HepG2 (cell line): ENCODE measurements around the gene FEM1B. TPM values are rescaled to one million over a fixed set of nuclear protein-coding genes. Genes with fewer than 3 reads are reported as not detected.

Source experiments
- CSRNP1 ChIP-seq: sonication (generic); formaldehyde crosslinking; IDR thresholded peaks from 2 replicates; pipeline ENCODE4 v1.8.1; 2023; ENCODE audit warnings: mild to moderate bottlenecking, missing genetic modification reagents
- DMAP1 ChIP-seq: IDR thresholded peaks from 2 replicates; pipeline ENCODE4 v1.6.1; 2016
- HES4 ChIP-seq: sonication (generic); formaldehyde crosslinking; IDR thresholded peaks from 2 replicates; pipeline ENCODE4 v1.9.0; 2021; ENCODE audit warnings: mild to moderate bottlenecking, missing genetic modification reagents, borderline replicate concordance
- JDP2 ChIP-seq: sonication (generic); formaldehyde crosslinking; IDR thresholded peaks from 2 replicates; pipeline ENCODE4 v1.8.1; 2022; ENCODE audit warnings: missing genetic modification reagents, borderline replicate concordance
- NKX3-1 ChIP-seq: sonication (generic); formaldehyde crosslinking; IDR thresholded peaks from 2 replicates; pipeline ENCODE4 v1.5.0; 2020; ENCODE audit warnings: missing genetic modification reagents
- PAXIP1 ChIP-seq: sonication (generic); formaldehyde crosslinking; conservative IDR thresholded peaks from 2 replicates; pipeline ENCODE4 v1.4.0; 2020; ENCODE audit warnings: mild to moderate bottlenecking, missing genetic modification reagents, moderate library complexity
- SALL2 ChIP-seq: sonication (generic); formaldehyde crosslinking; IDR thresholded peaks from 2 replicates; pipeline ENCODE4 v1.8.1; 2023; ENCODE audit warnings: mild to moderate bottlenecking, missing genetic modification reagents, inconsistent platforms
- TGIF2 ChIP-seq: IDR thresholded peaks from 2 replicates; pipeline ENCODE4 v1.6.1; 2016; ENCODE audit warnings: control low read depth, missing compliant biosample characterization
- ZBTB39 ChIP-seq: sonication (generic); formaldehyde crosslinking; IDR thresholded peaks from 2 replicates; pipeline ENCODE4 v1.5.0; 2020; ENCODE audit warnings: missing genetic modification reagents
- ZFP82 ChIP-seq: sonication (generic); formaldehyde crosslinking; IDR thresholded peaks from 2 replicates; pipeline ENCODE4 v1.5.1; 2020; ENCODE audit warnings: mild to moderate bottlenecking, missing genetic modification reagents, borderline replicate concordance
- ZNF3 ChIP-seq: IDR thresholded peaks from 2 replicates; pipeline ENCODE4 v1.7.0; 2017; ENCODE audit warnings: inconsistent platforms
- ZNF333 ChIP-seq: sonication (generic); formaldehyde crosslinking; IDR thresholded peaks from 2 replicates; pipeline ENCODE4 v1.4.0; 2020; ENCODE audit warnings: mild to moderate bottlenecking, missing genetic modification reagents, borderline replicate concordance
- ZNF577 ChIP-seq: sonication (generic); formaldehyde crosslinking; IDR thresholded peaks from 2 replicates; pipeline ENCODE4 v1.4.0; 2020; ENCODE audit warnings: mild to moderate bottlenecking, low read depth, missing genetic modification reagents, borderline replicate concordance
- ZNF747 ChIP-seq: sonication (generic); formaldehyde crosslinking; IDR thresholded peaks from 2 replicates; pipeline ENCODE4 v1.8.1; 2023; ENCODE audit warnings: missing genetic modification reagents, mild to moderate bottlenecking, borderline replicate concordance
- ZZZ3 ChIP-seq: sonication (generic); formaldehyde crosslinking; IDR thresholded peaks from 2 replicates; pipeline ENCODE4 v1.4.0; 2020; ENCODE audit warnings: missing genetic modification reagents, mild to moderate bottlenecking, borderline replicate concordance
- polyA plus RNA-seq, 8 experiments: library from polyadenylated mRNA; depleted of rRNA in 3 of 8; stranded (reverse) in 7 of 8; unstranded in 1 of 8; fragments of >200 nt; fragmentation: Illumina TruSeq in 4 of 8; extraction: Trizol in 4 of 8; gene quantifications; 2 replicates each; pipeline versions ENCODE4 v1.2.1 to v1.2.3, GENCODE V29; 2011 to 2016; ENCODE audit warnings: low read depth in 4 of 8, missing spikeins in 1 of 8, mixed read lengths in 1 of 8; ENCODE audit not compliant: insufficient read depth in 1 of 8
- total RNA-seq, 5 experiments: library from RNA; depleted of rRNA; stranded (reverse); fragments of >200 nt; fragmentation: Illumina TruSeq; extraction: Trizol; gene quantifications; 2 replicates each; pipeline ENCODE4 v1.2.3, GENCODE V29; 2016; ENCODE audit warnings: low read depth in 1 of 5
- TF ChIP-seq, protein P1 (sequence below): sonication (generic); formaldehyde crosslinking; IDR thresholded peaks from 2 replicates; pipeline ENCODE4 v1.4.0; 2020; ENCODE audit warnings: missing genetic modification reagents

The FEM1B gene
- total and polyA plus RNA-seq, 2 of the 13 experiments (the other 11 are each of a cell fraction or from before 2014, with no cell fraction given): 38.1 to 40.0 TPM

DNA sequence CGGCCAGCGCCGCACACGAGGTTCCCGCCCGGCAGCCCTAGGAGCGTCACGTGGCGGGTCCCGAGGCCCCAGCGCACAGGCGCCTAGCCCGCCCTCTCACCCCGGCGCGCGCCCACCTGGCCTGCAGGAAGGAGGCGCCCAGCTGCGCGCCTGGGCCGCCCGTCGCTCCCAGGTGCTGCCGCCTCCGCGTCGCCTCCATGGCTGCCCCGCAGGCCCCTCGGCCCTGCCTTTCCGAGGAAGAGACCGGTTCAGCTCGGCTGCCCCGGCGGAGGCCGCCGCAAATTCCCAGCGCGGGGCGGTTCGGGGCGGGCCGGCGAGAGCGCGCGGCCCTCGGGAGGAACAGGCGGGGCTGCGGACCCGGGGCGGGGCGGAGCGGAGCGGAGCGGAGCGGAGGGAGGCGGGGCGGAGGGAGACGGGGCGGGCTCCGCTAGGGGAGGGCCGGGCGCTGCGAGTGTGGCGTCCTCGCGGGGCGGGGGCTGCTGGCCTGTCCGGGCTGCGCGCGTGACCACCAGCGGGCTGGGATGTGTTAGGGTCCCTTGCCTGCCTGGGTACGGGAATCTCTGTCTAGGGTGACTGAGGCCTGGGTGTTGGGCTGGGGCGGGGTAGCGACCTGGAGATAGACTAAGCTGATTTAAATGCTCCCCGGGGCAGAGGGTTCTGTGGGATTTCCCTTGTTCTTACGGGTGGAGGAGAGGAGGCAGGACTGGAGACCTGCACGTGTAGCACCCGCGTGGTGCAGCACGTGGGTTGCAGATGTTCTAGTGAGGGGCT lies 48.0 kb upstream of the FEM1B start, which contains the start of gene CLN6 (continued):
- TF ChIP-seq, protein P1, sequence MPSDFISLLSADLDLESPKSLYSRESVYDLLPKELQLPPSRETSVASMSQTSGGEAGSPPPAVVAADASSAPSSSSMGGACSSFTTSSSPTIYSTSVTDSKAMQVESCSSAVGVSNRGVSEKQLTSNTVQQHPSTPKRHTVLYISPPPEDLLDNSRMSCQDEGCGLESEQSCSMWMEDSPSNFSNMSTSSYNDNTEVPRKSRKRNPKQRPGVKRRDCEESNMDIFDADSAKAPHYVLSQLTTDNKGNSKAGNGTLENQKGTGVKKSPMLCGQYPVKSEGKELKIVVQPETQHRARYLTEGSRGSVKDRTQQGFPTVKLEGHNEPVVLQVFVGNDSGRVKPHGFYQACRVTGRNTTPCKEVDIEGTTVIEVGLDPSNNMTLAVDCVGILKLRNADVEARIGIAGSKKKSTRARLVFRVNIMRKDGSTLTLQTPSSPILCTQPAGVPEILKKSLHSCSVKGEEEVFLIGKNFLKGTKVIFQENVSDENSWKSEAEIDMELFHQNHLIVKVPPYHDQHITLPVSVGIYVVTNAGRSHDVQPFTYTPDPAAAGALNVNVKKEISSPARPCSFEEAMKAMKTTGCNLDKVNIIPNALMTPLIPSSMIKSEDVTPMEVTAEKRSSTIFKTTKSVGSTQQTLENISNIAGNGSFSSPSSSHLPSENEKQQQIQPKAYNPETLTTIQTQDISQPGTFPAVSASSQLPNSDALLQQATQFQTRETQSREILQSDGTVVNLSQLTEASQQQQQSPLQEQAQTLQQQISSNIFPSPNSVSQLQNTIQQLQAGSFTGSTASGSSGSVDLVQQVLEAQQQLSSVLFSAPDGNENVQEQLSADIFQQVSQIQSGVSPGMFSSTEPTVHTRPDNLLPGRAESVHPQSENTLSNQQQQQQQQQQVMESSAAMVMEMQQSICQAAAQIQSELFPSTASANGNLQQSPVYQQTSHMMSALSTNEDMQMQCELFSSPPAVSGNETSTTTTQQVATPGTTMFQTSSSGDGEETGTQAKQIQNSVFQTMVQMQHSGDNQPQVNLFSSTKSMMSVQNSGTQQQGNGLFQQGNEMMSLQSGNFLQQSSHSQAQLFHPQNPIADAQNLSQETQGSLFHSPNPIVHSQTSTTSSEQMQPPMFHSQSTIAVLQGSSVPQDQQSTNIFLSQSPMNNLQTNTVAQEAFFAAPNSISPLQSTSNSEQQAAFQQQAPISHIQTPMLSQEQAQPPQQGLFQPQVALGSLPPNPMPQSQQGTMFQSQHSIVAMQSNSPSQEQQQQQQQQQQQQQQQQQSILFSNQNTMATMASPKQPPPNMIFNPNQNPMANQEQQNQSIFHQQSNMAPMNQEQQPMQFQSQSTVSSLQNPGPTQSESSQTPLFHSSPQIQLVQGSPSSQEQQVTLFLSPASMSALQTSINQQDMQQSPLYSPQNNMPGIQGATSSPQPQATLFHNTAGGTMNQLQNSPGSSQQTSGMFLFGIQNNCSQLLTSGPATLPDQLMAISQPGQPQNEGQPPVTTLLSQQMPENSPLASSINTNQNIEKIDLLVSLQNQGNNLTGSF (CRISPR knock-in tag): peak; percentile 77
- TF ChIP-seq JDP2 (CRISPR knock-in tag) (peak; percentile 57; the same call in 1 of the 2 replicates), TGIF2 (CRISPR knock-in tag) (peak; percentile 71), ZZZ3 (CRISPR knock-in tag) (no peak), SALL2 (CRISPR knock-in tag) (peak; percentile 82), ZFP82 (peak; percentile 93), CSRNP1 (0 out of 2 replicates have a peak, but pooled peaks have one; percentile 19), ZNF333 (CRISPR knock-in tag) (0 out of 2 replicates have a peak, but pooled peaks have one; percentile 8), PAXIP1 (CRISPR knock-in tag) (no peak), ZNF747 (CRISPR knock-in tag) (peak; percentile 40; the same call in 1 of the 2 replicates), HES4 (CRISPR knock-in tag) (peak; percentile 98), ZNF3 (CRISPR knock-in tag) (no peak), DMAP1 (peak; percentile 57), ZNF577 (CRISPR knock-in tag) (0 out of 2 replicates have a peak, but pooled peaks have one; percentile 41), NKX3-1 (CRISPR knock-in tag) (peak; percentile 82), ZBTB39 (CRISPR knock-in tag) (0 out of 2 replicates have a peak, but pooled peaks have one; percentile 3)
